Lung (tissue), 12 donors: ENCODE data around the gene YWHAQ. TPM values are rescaled to one million over a fixed set of nuclear protein-coding genes. Genes with fewer than 3 reads are reported as not detected.

ENCODE experiments used
- ATAC-seq: fragments of 200-7000 bp; cut with Tn5 transposase; one replicate; pipeline ENCODE4 v1.9.1; 2020; ENCODE audit warnings: moderate number of reproducible peaks; ENCODE audit not compliant: insufficient read depth, low FRiP score
- DNase-seq, 3 donors: peaks; one replicate each; pipeline ENCODE4 v3.0.0-alpha.2; 2013 to 2017
- H3K27ac ChIP-seq, 2 donors: one replicate each; pipeline ENCODE4 v1.5.1; 2013; ENCODE audit warnings: mild to moderate bottlenecking in 2 of 2, moderate library complexity in 2 of 2, control low read depth in 1 of 2, inconsistent platforms in 1 of 2, low read depth in 1 of 2, low read length in 1 of 2
- H3K27me3 ChIP-seq, 3 donors: one replicate each; pipeline ENCODE4 v1.5.1; 2013; ENCODE audit warnings: low read length in 2 of 3; ENCODE audit not compliant: control insufficient read depth in 3 of 3, insufficient read depth in 3 of 3
- H3K36me3 ChIP-seq, 4 donors: one replicate each; pipeline ENCODE4 v1.5.1; 2013; ENCODE audit warnings: low read length in 4 of 4, mild to moderate bottlenecking in 1 of 4, moderate library complexity in 1 of 4; ENCODE audit not compliant: control insufficient read depth in 4 of 4, insufficient read depth in 4 of 4
- H3K4me1 ChIP-seq, 5 donors: one replicate each; pipeline ENCODE4 v1.5.1; 2013; ENCODE audit warnings: low read length in 5 of 5, mild to moderate bottlenecking in 2 of 5, moderate library complexity in 1 of 5; ENCODE audit not compliant: control insufficient read depth in 5 of 5, insufficient read depth in 5 of 5
- H3K4me3 ChIP-seq: one replicate; pipeline ENCODE4 v1.5.1; 2013; ENCODE audit warnings: mild to moderate bottlenecking, control low read depth, moderate library complexity
- H3K9ac ChIP-seq, 2 donors: one replicate each; pipeline ENCODE4 v1.5.1; 2013; ENCODE audit warnings: low read length in 2 of 2, control low read depth in 1 of 2; ENCODE audit not compliant: insufficient read depth in 1 of 2
- H3K9me3 ChIP-seq, 4 donors: one replicate each; pipeline ENCODE4 v1.5.1; 2013; ENCODE audit warnings: low read length in 3 of 4, mild to moderate bottlenecking in 1 of 4, moderate library complexity in 1 of 4; ENCODE audit not compliant: control insufficient read depth in 4 of 4, insufficient read depth in 3 of 4
- CTCF ChIP-seq: IDR thresholded peaks from 2 replicates; pipeline ENCODE4 v1.5.1; 2012; ENCODE audit warnings: mild to moderate bottlenecking; ENCODE audit errors: control extremely low read depth, extremely low read depth
- WGBS, 2 donors: extraction: QIAGEN DNeasy Blood & Tissue Kit; methylation state at CpG; one replicate each; pipeline ENCODE4 v1.1.7; 2013; 5-methylcytosine and 5-hydroxymethylcytosine counted together
- polyA plus RNA-seq, 2 donors: library from polyadenylated mRNA; stranded (reverse); fragments of 200-250 nt; gene quantifications; one replicate each; pipeline ENCODE4 v1.2.1, GENCODE V29; 2013
- total RNA-seq, 2 donors: library from RNA; depleted of rRNA in 1 of 2; stranded (reverse); fragments of >200 nt in 1 of 2; gene quantifications; one replicate each; pipeline ENCODE4 v1.2.1, GENCODE V29; 2014 to 2021
- donor health status: control.
- donor health status: control.
- donor health status: Bipolar disorder and iron deficiency.
- donor health status: healthy.
- donor health status: DM: yes; HTN: yes; CAD: no.

The YWHAQ gene
- total and polyA plus RNA-seq, 4 donors, result 94.6 to 275 (median 222) TPM

DNA sequence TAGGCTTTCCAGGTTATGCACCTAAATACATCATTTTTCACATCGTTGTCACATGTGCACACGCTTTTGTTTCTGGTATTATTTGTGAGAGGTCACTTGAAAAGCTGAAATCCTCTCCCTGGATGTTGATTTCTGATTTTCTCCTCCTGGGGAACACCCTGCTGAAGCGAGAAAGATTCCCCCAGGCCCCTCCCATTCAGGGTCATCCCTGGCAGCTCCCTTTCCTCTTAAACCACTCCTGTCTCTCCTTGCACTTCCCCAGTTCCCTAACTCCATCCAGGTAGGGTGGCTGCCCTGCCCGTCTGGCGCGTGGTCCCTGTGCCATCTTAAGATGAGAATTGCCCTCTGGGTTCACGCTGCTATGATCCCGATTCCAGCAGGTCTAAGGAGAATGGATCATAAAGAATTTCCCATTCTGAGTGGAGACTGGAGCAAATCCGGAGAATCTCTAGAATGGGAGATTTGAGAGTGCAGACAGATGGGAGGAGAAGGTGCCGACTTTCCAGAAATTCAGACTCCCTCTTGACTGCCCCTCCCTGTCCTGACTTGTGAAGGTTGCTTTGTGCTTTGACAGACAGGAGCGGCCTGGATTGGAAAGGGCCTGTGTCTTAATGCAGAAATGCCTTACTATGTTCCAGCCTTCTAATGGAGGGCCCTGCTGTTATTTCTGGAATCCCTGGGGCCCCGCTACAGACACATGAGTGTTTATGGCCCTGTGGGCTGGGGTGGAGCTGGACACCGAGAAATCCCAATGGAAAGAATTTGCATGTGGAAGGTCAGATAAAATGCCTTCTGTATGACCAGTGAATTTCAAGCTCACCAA lies 1.3 kb upstream of the YWHAQ start:
- H3K9me3 ChIP-seq, result no peaks in the 10 kb centered on the region
- WGBS, 2 donors, result 85 to 92% methylated on average over 13 of the region's 13 CpGs
- TF ChIP-seq CTCF, result no peak
- H3K27ac ChIP-seq, result peak overlapping the region in 1 of 2 donors; percentile 56
- H3K9ac ChIP-seq, result no peak overlapping the region
- ATAC-seq (no peak), DNase-seq (peak in 1 of 3 donors; percentile 13)
- no peak overlapping the region for H3K4me3 ChIP-seq
- H3K27me3 ChIP-seq, result no peaks in the 10 kb centered on the region
- peaks cover 0 to 29% (median 9%) of the 10 kb centered on the region in 5 donors for H3K4me1 ChIP-seq
- H3K36me3 ChIP-seq, result peaks cover 0 to 19% (median 4%) of the 10 kb centered on the region in 4 donors

GRCh38 chr2:9631553-9631819 lies 689 bp upstream of the YWHAQ start:
- 27 to 34% methylated on average over 4 of the region's 4 CpGs for WGBS, 2 donors

GRCh38 chr2:9630117-9630735 lies 571 bp downstream of the YWHAQ start:
- H3K36me3 ChIP-seq, result peaks cover 0 to 24% (median 5%) of the 10 kb centered on the region in 4 donors
- DNase-seq (peak; percentile 83 to 84 (median 83)), ATAC-seq (peak; percentile 32)
- 1% methylated on average over 28 to 67 of the region's 67 CpGs for WGBS, 2 donors
- H3K9me3 ChIP-seq, result no peaks in the 10 kb centered on the region
- peak overlapping the region; percentile 69 to 88 for H3K9ac ChIP-seq
- no peak for TF ChIP-seq CTCF
- H3K27ac ChIP-seq, result peak overlapping the region; percentile 98 to 99
- H3K4me1 ChIP-seq, result peaks cover 0 to 40% (median 9%) of the 10 kb centered on the region in 5 donors
- H3K27me3 ChIP-seq, result no peaks in the 10 kb centered on the region
- peak overlapping the region; percentile 99 for H3K4me3 ChIP-seq

More at GRCh38 chr2:9631553-9631819, 689 bp upstream of the YWHAQ start:
- Histone ChIP-seq H3K9me3 (no peaks in the 10 kb centered on the region), H3K36me3 (peaks cover 0 to 24% (median 5%) of the 10 kb centered on the region in 4 donors), H3K4me3 (no peak overlapping the region), H3K27me3 (no peaks in the 10 kb centered on the region), H3K9ac (peak overlapping the region in 1 of 2 donors; percentile 53), H3K4me1 (peaks cover 0 to 34% (median 9%) of the 10 kb centered on the region in 5 donors), H3K27ac (peak overlapping the region; percentile 56 to 57)
- no peak for TF ChIP-seq CTCF
- no peak for DNase-seq
- no peak for ATAC-seq
